Measurements from ENCODE around the gene CFAP221.

The CFAP221 gene

DNA sequence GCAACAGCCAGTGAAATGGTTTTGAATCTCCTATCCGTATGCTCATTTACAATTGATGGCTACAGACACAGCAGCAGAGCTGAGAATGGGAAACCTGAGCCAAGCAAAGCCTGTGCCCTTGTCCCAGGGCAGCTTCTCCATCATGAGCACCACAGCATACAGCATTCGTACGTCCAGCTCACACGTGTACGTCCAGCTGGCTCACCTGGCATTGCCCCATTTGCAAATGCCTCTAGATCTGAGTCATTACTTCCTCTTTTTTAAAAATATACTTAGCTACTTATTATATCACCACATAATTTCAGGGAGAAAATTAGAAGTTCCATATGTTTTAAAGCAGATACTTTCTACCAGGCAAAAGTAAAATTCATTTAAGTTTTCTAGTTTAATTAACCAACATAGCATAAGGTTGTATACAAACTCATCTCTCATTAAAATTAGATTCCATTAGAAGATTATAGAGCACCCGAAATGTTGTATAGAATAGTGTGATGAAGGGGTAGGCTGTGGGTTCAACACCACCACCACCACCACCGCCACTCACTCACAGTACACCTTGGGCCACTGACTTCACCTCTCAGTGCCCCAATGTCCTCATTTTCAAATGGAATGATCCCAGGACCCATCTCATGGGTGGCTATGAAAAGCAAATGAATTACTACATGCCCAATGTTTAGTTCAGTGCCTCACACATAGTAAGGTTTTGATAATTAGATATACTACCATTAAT, 103.4 kb downstream of the CFAP221 start:
- H3K9ac ChIP-seq (ENCODE audit: low read depth, low read length) = no peak overlapping the region
- peaks cover 4% of the 10 kb centered on the region for H3K27me3 ChIP-seq (ENCODE audit: control insufficient read depth, insufficient read depth, low read length)
- H3K4me2 ChIP-seq (ENCODE audit: low read length) = no peak overlapping the region
- no peak overlapping the region for H3K4me3 ChIP-seq (ENCODE audit: low read length)
- H3K36me3 ChIP-seq (ENCODE audit: insufficient read depth, low read length) = no peaks in the 10 kb centered on the region
- H3K4me1 ChIP-seq (ENCODE audit: control insufficient read depth, insufficient read depth, low read length) = no peaks in the 10 kb centered on the region
- no peaks in the 10 kb centered on the region for H3K9me3 ChIP-seq (replicated peaks; ENCODE audit: low read length)

GRCh38 chr2:119649364-119649917, 105.2 kb downstream of the CFAP221 start:
- Histone ChIP-seq H3K4me1 (ENCODE audit: control insufficient read depth, insufficient read depth, low read length) (no peaks in the 10 kb centered on the region), H3K9ac (ENCODE audit: low read depth, low read length) (no peak overlapping the region)

GRCh38 chr2:119650206-119650605, 106.0 kb downstream of the CFAP221 start:
- Histone ChIP-seq H3K4me2 (ENCODE audit: low read length) (no peak overlapping the region), H3K9me3 (replicated peaks; ENCODE audit: low read length) (no peaks in the 10 kb centered on the region), H3K4me3 (ENCODE audit: low read length) (no peak overlapping the region), H3K9ac (ENCODE audit: low read depth, low read length) (no peak overlapping the region), H3K27me3 (ENCODE audit: control insufficient read depth, insufficient read depth, low read length) (peaks cover 23% of the 10 kb centered on the region), H3K4me1 (ENCODE audit: control insufficient read depth, insufficient read depth, low read length) (no peaks in the 10 kb centered on the region), H3K36me3 (ENCODE audit: insufficient read depth, low read length) (no peaks in the 10 kb centered on the region)

More at GRCh38 chr2:119649364-119649917, 105.2 kb downstream of the CFAP221 start:
- peaks cover 16% of the 10 kb centered on the region for H3K27me3 ChIP-seq (ENCODE audit: control insufficient read depth, insufficient read depth, low read length)
- no peak overlapping the region for H3K4me3 ChIP-seq (ENCODE audit: low read length)
- H3K4me2 ChIP-seq (ENCODE audit: low read length) = no peak overlapping the region
- no peaks in the 10 kb centered on the region for H3K36me3 ChIP-seq (ENCODE audit: insufficient read depth, low read length)
- no peaks in the 10 kb centered on the region for H3K9me3 ChIP-seq (replicated peaks; ENCODE audit: low read length)

DNA sequence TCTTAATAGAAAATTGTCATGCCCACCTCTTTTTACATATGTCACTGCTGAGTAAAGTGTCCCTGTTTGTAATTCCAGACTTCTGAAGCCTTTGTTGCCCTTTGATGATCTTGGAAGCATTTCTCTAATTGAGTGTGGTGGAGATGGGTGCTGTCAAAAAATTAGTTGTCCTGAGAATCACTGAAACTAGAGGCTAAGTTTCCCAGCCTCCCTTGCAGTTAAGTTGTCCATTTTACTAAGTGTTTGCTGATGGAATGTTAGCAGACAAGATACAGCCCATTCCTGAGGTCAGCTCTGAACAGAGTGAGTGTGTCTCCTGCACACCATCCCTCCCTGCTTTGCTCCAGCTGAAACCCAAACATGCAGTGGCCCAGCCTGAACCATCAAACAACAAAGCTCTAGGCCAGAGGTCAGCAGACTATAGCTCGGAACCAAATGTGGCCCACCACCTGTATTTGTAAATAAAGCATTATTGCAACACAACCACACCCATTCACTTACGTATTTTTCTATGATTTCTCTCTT, 106.7 kb downstream of the CFAP221 start:
- Histone ChIP-seq H3K4me3 (ENCODE audit: low read length) (no peak overlapping the region), H3K27me3 (ENCODE audit: control insufficient read depth, insufficient read depth, low read length) (peaks cover 26% of the 10 kb centered on the region), H3K36me3 (ENCODE audit: insufficient read depth, low read length) (no peaks in the 10 kb centered on the region), H3K9me3 (replicated peaks; ENCODE audit: low read length) (no peaks in the 10 kb centered on the region), H3K4me1 (ENCODE audit: control insufficient read depth, insufficient read depth, low read length) (no peaks in the 10 kb centered on the region), H3K9ac (ENCODE audit: low read depth, low read length) (no peak overlapping the region), H3K4me2 (ENCODE audit: low read length) (no peak overlapping the region)

- Histone ChIP-seq H3K4me1 (ENCODE audit: control insufficient read depth, insufficient read depth, low read length) (no peaks in the 10 kb centered on the region), H3K4me3 (ENCODE audit: low read length) (no peak overlapping the region), H3K27me3 (ENCODE audit: control insufficient read depth, insufficient read depth, low read length) (peaks cover 28% of the 10 kb centered on the region), H3K4me2 (ENCODE audit: low read length) (no peak overlapping the region), H3K9ac (ENCODE audit: low read depth, low read length) (no peak overlapping the region), H3K36me3 (ENCODE audit: insufficient read depth, low read length) (no peaks in the 10 kb centered on the region), H3K9me3 (replicated peaks; ENCODE audit: low read length) (no peaks in the 10 kb centered on the region)
Measured at GRCh38 chr2:119657466-119658145, 113.4 kb downstream of the CFAP221 start.

DNA sequence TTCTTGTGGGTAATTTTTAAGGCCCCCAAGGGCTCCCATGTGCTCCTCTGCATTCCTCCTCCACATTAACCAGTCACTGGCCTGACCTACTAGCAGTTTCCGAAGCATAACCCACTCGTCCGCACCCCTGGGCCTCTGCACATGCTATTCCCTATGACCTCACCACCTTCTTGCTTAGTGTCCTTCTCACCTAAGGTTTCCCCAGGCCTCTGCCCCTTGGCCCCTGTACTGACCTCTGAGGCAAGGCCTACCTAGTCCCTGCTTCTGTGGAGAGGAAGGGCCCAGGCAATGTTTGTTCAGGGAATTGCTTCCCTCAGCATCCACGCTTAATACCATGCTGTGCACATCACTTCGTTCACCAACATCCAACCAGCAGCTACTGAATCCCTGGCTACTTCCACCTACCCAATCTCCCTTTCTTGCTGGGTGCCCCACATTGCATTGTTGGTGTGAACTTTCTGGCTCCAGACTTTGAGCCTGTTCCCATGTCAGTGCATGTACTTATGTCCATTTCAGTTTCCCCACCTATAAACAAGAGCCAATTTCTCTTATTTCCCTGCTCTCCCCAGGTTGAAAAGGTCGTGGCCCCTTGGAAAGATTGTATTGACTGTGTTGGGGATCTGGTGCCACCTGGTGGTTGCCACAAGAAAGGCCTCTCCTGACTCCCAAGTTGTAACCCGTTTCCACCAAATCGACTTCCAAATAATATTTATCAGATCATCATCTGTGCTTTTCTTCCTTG, 115.5 kb downstream of the CFAP221 start:
- Histone ChIP-seq H3K9me3 (replicated peaks; ENCODE audit: low read length) (no peaks in the 10 kb centered on the region), H3K4me1 (ENCODE audit: control insufficient read depth, insufficient read depth, low read length) (no peaks in the 10 kb centered on the region), H3K27me3 (ENCODE audit: control insufficient read depth, insufficient read depth, low read length) (peaks cover 18% of the 10 kb centered on the region), H3K9ac (ENCODE audit: low read depth, low read length) (no peak overlapping the region), H3K4me3 (ENCODE audit: low read length) (no peak overlapping the region), H3K4me2 (ENCODE audit: low read length) (no peak overlapping the region), H3K36me3 (ENCODE audit: insufficient read depth, low read length) (no peaks in the 10 kb centered on the region)

GRCh38 chr2:119660343-119660658, 116.1 kb downstream of the CFAP221 start:
- Histone ChIP-seq H3K4me2 (ENCODE audit: low read length) (no peak overlapping the region), H3K36me3 (ENCODE audit: insufficient read depth, low read length) (no peaks in the 10 kb centered on the region), H3K4me3 (ENCODE audit: low read length) (no peak overlapping the region), H3K4me1 (ENCODE audit: control insufficient read depth, insufficient read depth, low read length) (no peaks in the 10 kb centered on the region), H3K27me3 (ENCODE audit: control insufficient read depth, insufficient read depth, low read length) (peaks cover 15% of the 10 kb centered on the region), H3K9ac (ENCODE audit: low read depth, low read length) (no peak overlapping the region), H3K9me3 (replicated peaks; ENCODE audit: low read length) (no peaks in the 10 kb centered on the region)

- no peaks in the 10 kb centered on the region for H3K36me3 ChIP-seq (ENCODE audit: insufficient read depth, low read length)
- peaks cover 14% of the 10 kb centered on the region for H3K27me3 ChIP-seq (ENCODE audit: control insufficient read depth, insufficient read depth, low read length)
- H3K9ac ChIP-seq (ENCODE audit: low read depth, low read length) = no peak overlapping the region
- H3K4me3 ChIP-seq (ENCODE audit: low read length) = no peak overlapping the region
- H3K4me1 ChIP-seq (ENCODE audit: control insufficient read depth, insufficient read depth, low read length) = no peaks in the 10 kb centered on the region
- H3K9me3 ChIP-seq (replicated peaks; ENCODE audit: low read length) = no peaks in the 10 kb centered on the region
- no peak overlapping the region for H3K4me2 ChIP-seq (ENCODE audit: low read length)
Measured at GRCh38 chr2:119662297-119662696, 118.0 kb downstream of the CFAP221 start.

DNA sequence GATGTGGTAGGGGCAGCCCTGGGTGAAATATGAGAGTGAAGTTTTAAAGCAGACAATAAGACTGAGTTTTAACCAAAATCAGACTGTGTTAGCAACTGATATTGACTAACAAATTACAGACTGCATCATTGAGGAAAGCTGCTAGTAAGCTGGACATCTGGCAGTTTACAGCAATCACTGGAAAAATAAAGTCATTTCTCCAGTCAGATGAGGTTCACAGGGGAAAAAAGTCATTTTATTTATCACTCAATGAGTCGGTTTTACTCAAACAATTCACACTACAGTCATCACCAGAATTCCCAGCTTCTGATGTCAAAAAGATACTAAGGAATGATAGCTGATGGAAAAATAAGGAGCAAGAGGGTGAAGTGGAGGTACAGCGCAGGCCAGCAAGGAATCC, 124.3 kb downstream of the CFAP221 start:
- H3K4me2 ChIP-seq (ENCODE audit: low read length) = no peak overlapping the region
- H3K9ac ChIP-seq (ENCODE audit: low read depth, low read length) = no peak overlapping the region
- peaks cover 32% of the 10 kb centered on the region for H3K27me3 ChIP-seq (ENCODE audit: control insufficient read depth, insufficient read depth, low read length)
- H3K36me3 ChIP-seq (ENCODE audit: insufficient read depth, low read length) = no peaks in the 10 kb centered on the region
- no peaks in the 10 kb centered on the region for H3K4me1 ChIP-seq (ENCODE audit: control insufficient read depth, insufficient read depth, low read length)
- no peak overlapping the region for H3K4me3 ChIP-seq (ENCODE audit: low read length)
- no peaks in the 10 kb centered on the region for H3K9me3 ChIP-seq (replicated peaks; ENCODE audit: low read length)

GRCh38 chr2:119671016-119671415, 126.8 kb downstream of the CFAP221 start:
- Histone ChIP-seq H3K4me3 (ENCODE audit: low read length) (no peak overlapping the region), H3K27me3 (ENCODE audit: control insufficient read depth, insufficient read depth, low read length) (peaks cover 41% of the 10 kb centered on the region), H3K36me3 (ENCODE audit: insufficient read depth, low read length) (no peaks in the 10 kb centered on the region), H3K9me3 (replicated peaks; ENCODE audit: low read length) (no peaks in the 10 kb centered on the region), H3K4me2 (ENCODE audit: low read length) (no peak overlapping the region), H3K4me1 (ENCODE audit: control insufficient read depth, insufficient read depth, low read length) (no peaks in the 10 kb centered on the region), H3K9ac (ENCODE audit: low read depth, low read length) (no peak overlapping the region)

DNA sequence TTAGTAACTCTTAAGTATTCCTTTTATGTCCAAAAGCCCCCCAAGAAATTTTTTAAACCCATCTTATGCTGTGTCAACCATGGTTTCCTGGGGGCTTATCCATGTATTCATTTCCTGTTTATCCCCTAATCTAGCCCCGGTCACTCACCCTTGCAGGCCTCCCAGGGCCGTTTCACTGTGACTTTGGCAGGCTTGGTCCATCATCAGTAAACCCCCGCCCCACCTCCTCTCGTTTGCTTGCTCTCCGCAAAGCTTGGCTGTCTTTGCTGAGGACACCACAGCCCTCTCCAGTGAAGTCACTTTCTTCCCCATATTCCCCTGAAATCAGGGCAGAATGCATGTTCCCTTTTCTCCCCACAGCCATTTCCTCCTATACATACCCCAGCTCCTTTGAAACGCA, 127.5 kb downstream of the CFAP221 start:
- no peaks in the 10 kb centered on the region for H3K9me3 ChIP-seq (replicated peaks; ENCODE audit: low read length)
- no peak overlapping the region for H3K9ac ChIP-seq (ENCODE audit: low read depth, low read length)
- no peaks in the 10 kb centered on the region for H3K4me1 ChIP-seq (ENCODE audit: control insufficient read depth, insufficient read depth, low read length)
- no peaks in the 10 kb centered on the region for H3K36me3 ChIP-seq (ENCODE audit: insufficient read depth, low read length)
- peaks cover 41% of the 10 kb centered on the region for H3K27me3 ChIP-seq (ENCODE audit: control insufficient read depth, insufficient read depth, low read length)
- H3K4me3 ChIP-seq (ENCODE audit: low read length) = no peak overlapping the region
- no peak overlapping the region for H3K4me2 ChIP-seq (ENCODE audit: low read length)
